ENCODE results near the gene HOXB1.
"Not testable (repeated sequence)": the region's sequence is repeated elsewhere in the genome, so short reads cannot be mapped to it uniquely, and the experiment has no call there.

The HOXB1 gene

GRCh38 chr17:48515925-48516900 is 14.6 kb downstream of the HOXB1 start:
- peak; percentile 28 for DNase-seq

DNA sequence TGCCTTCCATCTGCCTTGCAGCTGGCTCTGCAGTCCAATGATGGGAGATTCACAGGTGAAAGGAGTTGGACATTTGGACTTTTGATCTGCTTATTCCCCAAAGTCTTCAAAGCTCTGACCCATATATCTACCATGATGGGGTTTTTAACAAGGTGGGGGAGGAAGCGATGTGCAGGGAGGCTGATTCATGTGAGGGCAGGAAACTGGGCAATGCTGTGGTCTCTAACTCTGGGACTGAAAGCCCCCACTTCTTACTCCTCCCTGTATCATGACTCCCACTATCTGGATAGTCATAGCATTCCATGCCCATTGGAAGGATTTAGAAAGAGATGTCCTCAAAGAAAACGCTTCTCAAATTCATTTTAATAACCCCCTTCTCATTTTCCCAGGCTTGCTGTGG is 16.3 kb downstream of the HOXB1 start:
- DNase-seq, result no peak

GRCh38 chr17:48513666-48514455 is 16.9 kb downstream of the HOXB1 start:
- no peak for DNase-seq

GRCh38 chr17:48513097-48513496 is 17.7 kb downstream of the HOXB1 start:
- no peak for DNase-seq

- peak; percentile 54 for DNase-seq
Measured at GRCh38 chr17:48510761-48511604, 19.8 kb downstream of the HOXB1 start.

DNA sequence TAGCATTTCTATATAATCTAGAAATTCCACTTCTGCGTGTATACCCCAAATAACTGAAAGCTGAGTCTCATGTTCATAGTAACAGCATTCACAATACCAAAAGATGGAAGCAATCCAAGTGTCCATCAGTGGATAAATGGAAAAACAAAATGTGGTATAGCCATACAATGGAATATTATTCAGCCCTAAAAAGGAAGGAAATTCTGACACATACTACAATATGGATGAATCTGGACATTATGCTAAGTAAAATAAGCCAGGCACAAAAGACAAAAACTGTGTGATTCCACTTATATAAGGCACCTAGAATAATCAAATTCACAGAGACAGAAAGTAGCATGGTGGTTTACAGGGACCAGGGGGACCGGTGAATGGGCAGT is 20.4 kb downstream of the HOXB1 start:
- DNase-seq, result no peak

GRCh38 chr17:48509708-48510107 is 21.1 kb downstream of the HOXB1 start:
- DNase-seq, result not testable (repeated sequence)

DNA sequence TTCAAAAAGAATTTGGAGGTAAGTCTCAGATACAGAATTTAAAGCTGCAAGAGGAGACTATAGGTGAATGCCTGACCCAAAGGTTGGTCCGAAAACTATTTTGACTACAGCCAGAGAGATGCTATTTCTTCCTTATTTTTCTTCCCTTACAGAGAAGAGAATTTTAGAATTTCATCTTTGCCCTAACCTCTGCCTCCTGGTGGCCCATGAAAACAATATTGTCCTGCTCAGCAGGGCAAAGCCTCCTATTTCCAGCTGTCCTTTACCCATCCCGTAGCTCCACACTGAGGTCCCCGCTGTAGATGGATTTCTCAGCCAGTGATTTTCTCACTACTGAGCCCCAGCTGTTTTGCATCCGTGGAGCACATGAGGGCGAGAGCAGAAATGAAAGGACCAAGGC is 24.6 kb downstream of the HOXB1 start:
- DNase-seq, result peak; percentile 64

- peak; percentile 99 for DNase-seq
Measured at GRCh38 chr17:48505788-48506187, 25.0 kb downstream of the HOXB1 start.

GRCh38 chr17:48504953-48505352 is 25.9 kb downstream of the HOXB1 start:
- peak; percentile 43 for DNase-seq

GRCh38 chr17:48503747-48504146 is 27.1 kb downstream of the HOXB1 start:
- peak; percentile 30 for DNase-seq

DNA sequence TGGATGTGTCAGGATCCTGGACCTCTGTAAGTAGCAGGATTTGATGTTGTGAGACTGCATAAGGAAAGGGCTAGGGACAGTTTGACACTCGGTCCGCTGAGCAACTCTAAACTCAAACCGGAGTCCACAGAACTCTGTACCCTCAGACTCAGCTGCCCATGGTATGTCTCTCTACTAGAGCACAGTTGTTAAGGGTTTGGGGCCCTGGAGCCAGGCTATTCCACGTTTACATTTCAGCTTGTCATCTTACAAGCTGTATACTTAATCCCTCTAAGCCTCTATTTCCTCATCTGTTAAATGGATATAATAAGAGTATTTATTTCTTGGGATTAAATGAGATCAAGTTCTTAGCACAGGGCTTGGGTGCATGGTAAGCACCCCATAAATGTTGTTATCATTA is 27.9 kb downstream of the HOXB1 start:
- no peak for DNase-seq

DNA sequence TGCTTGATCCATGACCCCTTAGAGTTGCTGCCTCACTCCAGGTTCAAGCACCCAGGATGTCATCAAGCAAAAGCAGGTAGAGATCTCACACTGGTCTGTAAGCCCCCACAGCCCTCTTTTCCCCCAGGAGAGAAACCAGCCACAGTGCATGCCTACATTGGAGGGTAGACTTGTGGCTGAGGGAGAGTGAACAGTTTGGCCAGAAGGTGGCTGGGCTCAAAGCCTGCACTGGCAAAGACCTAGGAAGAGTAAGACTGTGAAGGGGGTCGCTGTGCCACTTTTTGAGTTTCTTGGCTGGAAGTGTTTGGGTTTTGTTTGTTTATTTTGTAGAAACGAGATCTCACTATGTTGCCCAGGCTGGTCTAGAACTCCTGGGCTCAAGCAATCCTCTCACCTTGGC is 28.5 kb downstream of the HOXB1 start:
- DNase-seq, result no peak

- DNase-seq, result no peak
Measured at GRCh38 chr17:48500435-48501426, 30.1 kb downstream of the HOXB1 start.

DNA sequence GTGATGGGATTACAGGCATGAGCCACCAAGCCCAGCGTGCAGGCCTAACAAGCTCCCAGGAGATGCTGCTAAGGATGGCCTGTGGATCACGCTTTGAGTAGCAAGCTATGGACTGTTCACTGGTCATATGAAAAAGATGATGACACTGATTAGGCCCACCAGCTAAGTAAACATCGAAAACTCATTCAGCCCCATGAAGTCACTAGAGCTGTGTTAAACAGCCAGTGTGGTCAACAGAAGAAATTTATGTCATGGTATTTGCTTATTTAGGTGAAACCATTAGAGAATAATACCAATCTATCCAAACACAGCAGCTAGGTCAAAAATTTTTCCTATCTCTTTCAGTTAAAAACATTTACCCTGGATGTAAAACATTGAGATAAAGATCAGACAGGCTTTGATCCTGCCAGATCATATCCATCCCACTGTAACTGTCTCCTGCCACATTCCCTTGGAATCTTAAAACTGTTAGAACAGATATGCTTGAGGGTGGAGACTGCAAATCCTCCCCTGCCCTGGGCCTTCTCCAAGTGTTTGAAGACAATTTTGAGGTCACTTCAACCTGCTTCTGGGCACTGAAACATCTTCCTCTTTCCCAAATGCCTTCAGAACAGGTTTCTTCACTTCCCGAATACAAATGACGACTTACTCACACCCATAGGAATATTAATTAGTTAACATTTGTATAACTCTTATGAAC is 30.9 kb downstream of the HOXB1 start:
- no peak for DNase-seq

GRCh38 chr17:48499248-48499647 is 31.6 kb downstream of the HOXB1 start:
- DNase-seq, result peak; percentile 36

- peak; percentile 70 for DNase-seq
Measured at GRCh38 chr17:48498164-48498850, 32.5 kb downstream of the HOXB1 start.

GRCh38 chr17:48497103-48497502 is 33.7 kb downstream of the HOXB1 start:
- no peak for DNase-seq

- peak; percentile 41 for DNase-seq
Measured at GRCh38 chr17:48494335-48494734, 36.5 kb downstream of the HOXB1 start.
